ENCODE results near the gene PEX11A. TPM values are rescaled to one million over a fixed set of nuclear protein-coding genes. Genes with fewer than 3 reads are reported as not detected.

PEX11A gene
- total and polyA plus RNA-seq, 7 donors: 11.1 to 18.6 (median 15.3) TPM

- DNase-seq: no peak
- Histone ChIP-seq H3K4me1 (no peaks in the 10 kb centered on the region), H3K9me3 (no peaks in the 10 kb centered on the region), H3K27ac (no peak overlapping the region), H3K27me3 (peaks cover 0 to 6% (median 0%) of the 10 kb centered on the region in 3 donors), H3K36me3 (no peaks in the 10 kb centered on the region), H3K4me3 (no peak overlapping the region)
- intact Hi-C loops (cut with DNase I): no loop called here
- WGBS, 2 donors: 91 to 92% methylated on average over 5 of the region's 5 CpGs
- TF ChIP-seq EP300 (IDR thresholded peaks at IDR 0.05) (no peak), POLR2A (IDR thresholded peaks at IDR 0.05) (no peak), POLR2AphosphoS5 (IDR thresholded peaks at IDR 0.05) (no peak), CTCF (IDR thresholded peaks at IDR 0.05) (no peak)
These were observed 40.7 kb upstream of the PEX11A start for GRCh38 chr15:89731275-89731674.

- Histone ChIP-seq H3K9me3 (peaks cover 0 to 4% (median under 1%) of the 10 kb centered on the region in 4 donors), H3K4me1 (no peaks in the 10 kb centered on the region), H3K36me3 (no peaks in the 10 kb centered on the region), H3K4me3 (no peak overlapping the region), H3K27ac (peak overlapping the region in 1 of 4 donors; percentile 61), H3K27me3 (no peaks in the 10 kb centered on the region)
- peak in 1 of 4 donors; percentile 28 for TF ChIP-seq POLR2AphosphoS5 (IDR thresholded peaks at IDR 0.05)
- TF ChIP-seq POLR2A (IDR thresholded peaks at IDR 0.05): no peak
- 58 to 63% methylated on average over 2 of the region's 2 CpGs for WGBS, 2 donors
- intact Hi-C loops (cut with DNase I): no loop called here
- DNase-seq: no peak
These were observed 37.7 kb upstream of the PEX11A start for GRCh38 chr15:89728254-89728653.

GRCh38 chr15:89725064-89725463 lies 34.5 kb upstream of the PEX11A start:
- Histone ChIP-seq H3K4me3 (no peak overlapping the region), H3K27me3 (no peaks in the 10 kb centered on the region), H3K4me1 (no peaks in the 10 kb centered on the region), H3K27ac (no peak overlapping the region), H3K9me3 (peaks cover 0 to 4% (median under 1%) of the 10 kb centered on the region in 4 donors), H3K36me3 (no peaks in the 10 kb centered on the region)
- no peak for TF ChIP-seq CTCF (IDR thresholded peaks at IDR 0.05)
- intact Hi-C loops (cut with DNase I): no loop called here
- 78 to 93% methylated on average over 1 of the region's 1 CpG for WGBS, 2 donors
- DNase-seq: no peak

DNA sequence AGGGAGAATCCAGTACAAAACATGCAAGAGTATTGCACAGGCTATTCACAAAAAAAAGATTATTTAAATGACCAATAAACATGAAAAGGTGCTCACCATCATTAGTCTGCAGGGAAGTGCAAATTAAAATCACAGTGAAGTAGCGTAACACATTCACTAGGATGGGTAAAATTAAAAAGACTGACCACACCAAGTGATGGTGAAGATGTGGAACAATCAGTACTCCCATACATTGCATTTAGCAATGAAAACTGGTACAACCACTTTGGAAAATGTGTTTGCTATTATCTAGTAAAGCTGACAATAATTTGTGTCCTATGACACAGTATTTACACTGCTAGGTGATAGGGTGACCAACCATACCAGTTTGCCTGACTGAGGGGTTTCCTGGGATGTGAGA lies 34.1 kb upstream of the PEX11A start:
- WGBS, 2 donors: 97 to 100% methylated on average over 1 of the region's 1 CpG
- Histone ChIP-seq H3K27me3 (no peaks in the 10 kb centered on the region), H3K27ac (no peak overlapping the region), H3K4me1 (no peaks in the 10 kb centered on the region), H3K4me3 (no peak overlapping the region), H3K36me3 (no peaks in the 10 kb centered on the region), H3K9me3 (peaks cover 0 to 4% (median under 1%) of the 10 kb centered on the region in 4 donors)
- intact Hi-C loops (cut with DNase I): no loop called here
- no peak for TF ChIP-seq CTCF (IDR thresholded peaks at IDR 0.05)
- no peak for TF ChIP-seq EP300 (IDR thresholded peaks at IDR 0.05)
- TF ChIP-seq POLR2AphosphoS5 (IDR thresholded peaks at IDR 0.05): no peak
- TF ChIP-seq POLR2A (IDR thresholded peaks at IDR 0.05): no peak
- no peak for DNase-seq

DNA sequence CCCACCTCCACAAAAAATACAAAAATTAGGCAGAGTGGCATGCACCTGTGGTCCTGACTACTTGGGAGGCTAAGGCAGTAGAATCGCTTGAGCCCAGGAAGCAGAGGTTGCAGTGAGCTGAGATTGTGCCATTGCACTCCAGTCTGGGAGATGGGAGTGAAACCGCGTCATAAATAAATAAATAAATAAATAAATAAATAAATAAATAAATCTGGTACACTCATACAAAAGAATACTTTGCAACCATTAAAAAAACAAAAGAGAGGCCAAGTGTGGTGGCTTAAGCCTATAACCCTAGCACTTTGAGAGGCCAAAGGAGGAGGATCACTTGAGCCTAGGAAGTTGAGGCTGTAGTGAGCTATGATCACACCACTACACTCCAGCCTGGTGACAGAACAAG lies 32.5 kb upstream of the PEX11A start:
- no peak overlapping the region for H3K27ac ChIP-seq
- intact Hi-C loops (cut with DNase I): no loop called here
- peaks cover 0 to 4% (median under 1%) of the 10 kb centered on the region in 4 donors for H3K9me3 ChIP-seq
- no peaks in the 10 kb centered on the region for H3K4me1 ChIP-seq
- H3K36me3 ChIP-seq: no peaks in the 10 kb centered on the region
- no peak for TF ChIP-seq POLR2A (IDR thresholded peaks at IDR 0.05)
- TF ChIP-seq POLR2AphosphoS5 (IDR thresholded peaks at IDR 0.05): no peak
- TF ChIP-seq CTCF (IDR thresholded peaks at IDR 0.05): no peak
- no peak for TF ChIP-seq EP300 (IDR thresholded peaks at IDR 0.05)
- no peak overlapping the region for H3K4me3 ChIP-seq
- 60 to 64% methylated on average over 3 of the region's 3 CpGs for WGBS, 2 donors
- H3K27me3 ChIP-seq: no peaks in the 10 kb centered on the region
- no peak for DNase-seq

All from sigmoid colon (tissue), 7 donors.